GM19468 (cell line): ENCODE data around the gene KRT82.
"Not testable (repeated sequence)": the region's sequence is repeated elsewhere in the genome, so short reads cannot be mapped to it uniquely, and the experiment has no call there.

Experiments used
- ATAC-seq: cut with Tn5 transposase; IDR thresholded peaks from one replicate; pipeline ENCODE4 v1.9.1; 2021; ENCODE audit warnings: mild to moderate bottlenecking, moderate library complexity, moderate number of reproducible peaks; ENCODE audit not compliant: unreplicated experiment; ENCODE audit errors: extremely low read depth

Gene KRT82

GRCh38 chr12:52405922-52406385 is at the start of gene KRT82:
Gene KRT82 (minus strand): TSS chr12:52406335. CDS start chr12:52406277, 58 bp downstream.
- ATAC-seq, result no peak

GRCh38 chr12:52455821-52456220 is 49.7 kb upstream of the KRT82 start:
- no peak for ATAC-seq

GRCh38 chr12:52454411-52455201 is 48.5 kb upstream of the KRT82 start:
- ATAC-seq, result no peak

- ATAC-seq, result no peak
Observed at GRCh38 chr12:52452101-52452500, 46.0 kb upstream of the KRT82 start, which contains the start of gene KRT6B. Gene KRT6B (minus strand): TSS chr12:52452146. CDS start chr12:52452078, 68 bp downstream.

GRCh38 chr12:52448228-52448627 is 42.1 kb upstream of the KRT82 start:
- ATAC-seq, result no peak

- not testable (repeated sequence) for ATAC-seq
Observed at GRCh38 chr12:52447196-52447595, 41.1 kb upstream of the KRT82 start.

- ATAC-seq, result no peak
Observed at GRCh38 chr12:52446367-52447045, 40.4 kb upstream of the KRT82 start.

- ATAC-seq, result no peak
Observed at GRCh38 chr12:52445876-52446275, 39.7 kb upstream of the KRT82 start.

GRCh38 chr12:52444647-52445595 is 38.8 kb upstream of the KRT82 start:
- no peak for ATAC-seq

GRCh38 chr12:52443966-52444365 is 37.8 kb upstream of the KRT82 start:
- no peak for ATAC-seq

- no peak for ATAC-seq
Observed at GRCh38 chr12:52442600-52443061, 36.5 kb upstream of the KRT82 start.

GRCh38 chr12:52441320-52441911 is 35.3 kb upstream of the KRT82 start:
- no peak for ATAC-seq

GRCh38 chr12:52440821-52441319 is 34.7 kb upstream of the KRT82 start:
- ATAC-seq, result no peak

GRCh38 chr12:52439845-52440244 is 33.7 kb upstream of the KRT82 start:
- ATAC-seq, result no peak

- ATAC-seq, result no peak
Observed at GRCh38 chr12:52439420-52439819, 33.3 kb upstream of the KRT82 start.

- ATAC-seq, result no peak
Observed at GRCh38 chr12:52438305-52439301, 32.5 kb upstream of the KRT82 start.

- ATAC-seq, result no peak
Observed at GRCh38 chr12:52437508-52437907, 31.4 kb upstream of the KRT82 start.

- ATAC-seq, result no peak
Observed at GRCh38 chr12:52436828-52437474, 30.8 kb upstream of the KRT82 start.
